GM12872 (cell line): ENCODE results near the gene AIDA.

Experiments used
- CTCF ChIP-seq: IDR thresholded peaks from 3 replicates; pipeline ENCODE4 v1.5.1; 2011; ENCODE audit warnings: low read depth, mild to moderate bottlenecking, low read length, moderate library complexity; ENCODE audit not compliant: insufficient read depth

Gene AIDA

DNA sequence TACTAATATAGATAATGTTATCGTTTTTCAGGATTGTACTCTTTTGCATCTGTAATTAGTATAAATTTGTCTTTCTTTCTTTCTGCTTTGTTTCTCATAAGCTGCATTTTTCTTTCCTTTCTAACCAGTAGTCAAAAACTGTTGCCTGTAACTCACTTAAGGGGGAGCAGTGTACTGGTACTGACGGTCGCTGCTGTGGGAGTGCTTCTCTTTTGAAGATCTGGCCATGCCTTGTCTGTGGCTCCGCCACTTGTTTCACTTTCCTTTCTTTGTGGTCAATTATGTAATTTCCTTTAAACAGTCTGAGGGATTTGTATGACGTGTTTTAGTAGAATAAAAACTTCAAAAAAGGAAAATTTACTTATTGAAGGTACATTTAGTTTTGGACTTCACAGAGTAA lies 57.4 kb downstream of the AIDA start:
- TF ChIP-seq CTCF, result peak; percentile 43; the same call in 2 of the 3 replicates

GRCh38 chr1:222653178-222653827 lies 59.0 kb downstream of the AIDA start:
- no peak for TF ChIP-seq CTCF

DNA sequence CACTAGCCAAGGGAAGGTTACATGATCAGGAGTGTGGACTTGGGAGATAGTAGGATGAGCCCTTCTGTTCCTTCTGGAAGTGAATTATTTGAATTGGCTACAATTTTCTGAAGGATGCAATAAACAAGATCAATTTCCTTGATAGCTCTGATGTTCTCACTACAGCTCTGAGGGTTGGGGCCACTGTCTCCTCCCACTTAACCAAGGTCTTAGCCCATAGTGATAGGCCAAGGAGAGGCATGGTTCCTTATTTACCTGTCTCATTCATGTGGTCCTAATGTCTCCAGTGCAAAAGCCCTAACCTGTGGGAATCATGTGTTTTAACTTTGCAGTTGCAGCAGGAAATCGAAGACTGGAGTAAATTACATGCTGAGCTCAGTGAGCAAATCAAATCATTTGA lies 59.6 kb downstream of the AIDA start:
- TF ChIP-seq CTCF, result no peak

GRCh38 chr1:222644636-222644980 lies 67.7 kb downstream of the AIDA start:
- no peak for TF ChIP-seq CTCF

- TF ChIP-seq CTCF, result no peak
Observed at GRCh38 chr1:222643938-222644635, 68.2 kb downstream of the AIDA start.

GRCh38 chr1:222643606-222643937 lies 68.7 kb downstream of the AIDA start:
- TF ChIP-seq CTCF, result no peak

DNA sequence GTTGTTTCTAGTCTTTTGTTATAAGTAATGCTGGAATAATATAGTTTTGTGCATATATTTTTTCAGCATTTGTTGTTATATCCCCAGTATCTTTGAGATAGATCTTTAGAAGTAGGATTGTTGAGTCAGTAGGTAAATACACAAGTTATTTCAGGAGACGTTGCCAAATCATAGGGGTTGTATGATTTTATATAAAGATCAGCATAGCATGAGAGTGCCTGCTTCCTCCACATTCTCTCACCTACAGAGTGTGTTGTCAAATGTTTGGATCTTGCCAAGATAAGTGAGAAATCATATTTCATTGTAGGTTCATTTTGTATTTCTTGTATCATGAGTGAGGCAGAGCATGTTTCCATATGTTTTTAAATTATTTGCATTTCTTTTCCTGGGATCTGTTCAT lies 69.8 kb downstream of the AIDA start:
- no peak for TF ChIP-seq CTCF
